HepG2 (cell line): ENCODE measurements around the gene KCTD19. TPM values are rescaled to one million over a fixed set of nuclear protein-coding genes. Genes with fewer than 3 reads are reported as not detected.

ENCODE experiments used
- ETV6 ChIP-seq: sonication (generic); formaldehyde crosslinking; conservative IDR thresholded peaks from 2 replicates; pipeline ENCODE4 v1.4.0; 2020; ENCODE audit warnings: missing genetic modification reagents
- FOSL1 ChIP-seq: sonication (generic); formaldehyde crosslinking; IDR thresholded peaks from 2 replicates; pipeline ENCODE4 v1.9.0; 2021; ENCODE audit warnings: missing genetic modification reagents, borderline replicate concordance
- GABPA ChIP-seq, 2 experiments: IDR thresholded peaks; 2 replicates each; pipeline ENCODE4 v1.6.1; 2011 to 2016; ENCODE audit warnings: low read depth in 2 of 2, low read length in 1 of 2, missing biosample characterization in 1 of 2, missing genetic modification characterization in 1 of 2
- KDM5A ChIP-seq: fragments of 200-600 bp; sonication (generic); IDR thresholded peaks from 2 replicates; pipeline ENCODE4 v1.7.0; 2018; ENCODE audit warnings: antibody characterized with exemption, mild to moderate bottlenecking, low read length, borderline replicate concordance
- MAF1 ChIP-seq: sonication (generic); formaldehyde crosslinking; IDR thresholded peaks from 2 replicates; pipeline ENCODE4 v1.5.0; 2020; ENCODE audit warnings: missing genetic modification reagents, borderline replicate concordance
- MAFF ChIP-seq: IDR thresholded peaks from 2 replicates; pipeline ENCODE4 v1.6.1; 2011; ENCODE audit warnings: low read depth, low read length, improper control_type of control experiment
- MEIS1 ChIP-seq: sonication (generic); formaldehyde crosslinking; IDR thresholded peaks from 2 replicates; pipeline ENCODE4 v1.9.0; 2021; ENCODE audit warnings: mild to moderate bottlenecking, missing genetic modification reagents, moderate library complexity, borderline replicate concordance
- NCOA2 ChIP-seq: sonication (generic); formaldehyde crosslinking; IDR thresholded peaks from 2 replicates; pipeline ENCODE4 v1.8.0; 2022; ENCODE audit warnings: inconsistent platforms
- PHB2 ChIP-seq: fragments of 450-650 bp; IDR thresholded peaks from 2 replicates; pipeline ENCODE4 v1.6.1; 2018; ENCODE audit not compliant: partially characterized antibody
- POLR2A ChIP-seq, 2 experiments: IDR thresholded peaks; 2 replicates each; pipeline ENCODE4 v1.6.1; 2011; ENCODE audit warnings: low read depth in 2 of 2, low read length in 2 of 2, mild to moderate bottlenecking in 1 of 2, moderate library complexity in 1 of 2; ENCODE audit not compliant: insufficient read depth in 1 of 2
- SNAI1 ChIP-seq: sonication (generic); formaldehyde crosslinking; IDR thresholded peaks from 2 replicates; pipeline ENCODE4 v1.5.0; 2020; ENCODE audit warnings: mild to moderate bottlenecking, missing genetic modification reagents, borderline replicate concordance
- TARDBP ChIP-seq: sonication (generic); formaldehyde crosslinking; IDR thresholded peaks from 2 replicates; pipeline ENCODE4 v1.8.0; 2022; ENCODE audit warnings: mild to moderate bottlenecking, missing genetic modification reagents
- TBP ChIP-seq: sonication (generic); formaldehyde crosslinking; IDR thresholded peaks from 2 replicates; pipeline ENCODE4 v1.5.0; 2020; ENCODE audit warnings: missing genetic modification reagents
- TRIM24 ChIP-seq: sonication (generic); formaldehyde crosslinking; IDR thresholded peaks from 2 replicates; pipeline ENCODE4 v1.8.0; 2022; ENCODE audit warnings: mild to moderate bottlenecking, missing genetic modification reagents
- YEATS2 ChIP-seq: sonication (generic); formaldehyde crosslinking; IDR thresholded peaks from 2 replicates; pipeline ENCODE4 v1.4.0; 2020; ENCODE audit warnings: missing genetic modification reagents, borderline replicate concordance
- ZNF180 ChIP-seq: sonication (generic); formaldehyde crosslinking; IDR thresholded peaks from 2 replicates; pipeline ENCODE4 v1.4.0; 2020; ENCODE audit warnings: low read depth, missing genetic modification reagents, borderline replicate concordance
- ZNF234 ChIP-seq: sonication (generic); formaldehyde crosslinking; conservative IDR thresholded peaks from 2 replicates; pipeline ENCODE4 v1.5.1; 2020; ENCODE audit warnings: mild to moderate bottlenecking, missing genetic modification reagents
- ZNF598 ChIP-seq: sonication (generic); formaldehyde crosslinking; IDR thresholded peaks from 2 replicates; pipeline ENCODE4 v1.5.1; 2020; ENCODE audit warnings: mild to moderate bottlenecking, missing genetic modification reagents, borderline replicate concordance
- ZNF749 ChIP-seq: sonication (generic); formaldehyde crosslinking; IDR thresholded peaks from 2 replicates; pipeline ENCODE4 v1.8.0; 2022; ENCODE audit warnings: mild to moderate bottlenecking, missing genetic modification reagents, moderate library complexity, borderline replicate concordance
- ZNF839 ChIP-seq: sonication (generic); formaldehyde crosslinking; IDR thresholded peaks from 2 replicates; pipeline ENCODE4 v1.4.0; 2020; ENCODE audit warnings: missing genetic modification reagents, mild to moderate bottlenecking, borderline replicate concordance
- ZSCAN30 ChIP-seq: sonication (generic); formaldehyde crosslinking; IDR thresholded peaks from 2 replicates; pipeline ENCODE4 v1.5.0; 2020; ENCODE audit warnings: mild to moderate bottlenecking, missing genetic modification reagents
- polyA plus RNA-seq, 8 experiments: library from polyadenylated mRNA; depleted of rRNA in 3 of 8; stranded (reverse) in 7 of 8; unstranded in 1 of 8; fragments of >200 nt; fragmentation: Illumina TruSeq in 4 of 8; extraction: Trizol in 4 of 8; gene quantifications; 2 replicates each; pipeline versions ENCODE4 v1.2.1 to v1.2.3, GENCODE V29; 2011 to 2016; ENCODE audit warnings: low read depth in 4 of 8, missing spikeins in 1 of 8, mixed read lengths in 1 of 8; ENCODE audit not compliant: insufficient read depth in 1 of 8
- total RNA-seq, 5 experiments: library from RNA; depleted of rRNA; stranded (reverse); fragments of >200 nt; fragmentation: Illumina TruSeq; extraction: Trizol; gene quantifications; 2 replicates each; pipeline ENCODE4 v1.2.3, GENCODE V29; 2016; ENCODE audit warnings: low read depth in 1 of 5
- TF ChIP-seq, protein P1 (sequence below): sonication (generic); formaldehyde crosslinking; IDR thresholded peaks from 2 replicates; pipeline ENCODE4 v1.5.1; 2020; ENCODE audit warnings: missing genetic modification reagents, mild to moderate bottlenecking, borderline replicate concordance
- TF ChIP-seq, protein P2 (sequence below): sonication (generic); formaldehyde crosslinking; conservative IDR thresholded peaks from 2 replicates; pipeline ENCODE4 v1.8.0; 2022; ENCODE audit warnings: mild to moderate bottlenecking, moderate library complexity, missing genetic modification reagents
- TF ChIP-seq, protein P3 (sequence below): sonication (generic); formaldehyde crosslinking; IDR thresholded peaks from 2 replicates; pipeline ENCODE4 v1.4.0; 2020; ENCODE audit warnings: missing genetic modification reagents
- TF ChIP-seq, protein P4 (sequence below): sonication (generic); formaldehyde crosslinking; conservative IDR thresholded peaks from 2 replicates; pipeline ENCODE4 v1.4.0; 2020; ENCODE audit warnings: missing genetic modification reagents

KCTD19 gene
- total and polyA plus RNA-seq, 2 of the 13 experiments (the other 11 are each of a cell fraction or from before 2014, with no cell fraction given), result not detected

DNA sequence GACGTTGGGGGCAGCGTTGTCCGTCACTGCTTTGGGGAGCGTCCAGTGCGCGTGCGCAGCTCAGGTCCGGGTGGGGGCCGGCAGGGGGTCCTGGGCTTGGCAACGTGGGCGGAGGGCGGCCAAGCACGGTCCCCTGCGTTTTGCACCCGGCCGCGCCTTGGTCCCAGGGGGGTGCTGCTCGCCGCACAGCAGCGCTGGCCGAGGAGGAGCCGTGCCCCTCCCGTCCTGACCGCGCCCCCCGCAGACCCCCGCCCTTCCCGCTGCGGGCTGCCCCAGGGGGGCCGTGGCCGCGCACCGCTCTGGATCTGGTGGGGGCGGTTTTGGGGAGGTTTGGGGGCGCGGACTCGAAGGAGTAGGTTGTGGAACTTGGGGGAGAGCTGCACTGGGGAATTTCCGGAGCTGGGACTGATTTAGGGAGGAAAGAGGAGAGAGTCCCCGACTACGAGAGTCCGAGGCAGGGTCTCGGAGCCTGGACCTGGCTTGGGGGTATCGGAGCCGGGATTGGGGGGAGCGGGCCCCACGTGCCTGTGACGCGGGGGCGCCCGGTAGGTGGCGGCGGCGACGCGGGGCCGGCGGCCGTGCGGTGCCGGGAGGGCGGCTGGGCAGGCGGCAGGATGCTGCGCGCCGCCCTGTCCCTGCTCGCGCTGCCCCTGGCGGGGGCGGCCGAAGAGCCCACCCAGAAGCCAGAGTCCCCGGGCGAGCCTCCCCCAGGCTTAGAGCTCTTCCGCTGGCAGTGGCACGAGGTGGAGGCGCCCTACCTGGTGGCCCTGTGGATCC lies 78.0 kb downstream of the KCTD19 start, which contains the start of gene SLC9A5 (continued):
- 0 out of 2 replicates have a peak, but pooled peaks have one; percentile 15 for TF ChIP-seq TRIM24 (CRISPR knock-in tag)
- TF ChIP-seq ZNF180, result no peak
- no peak for TF ChIP-seq FOSL1 (CRISPR knock-in tag)
- TF ChIP-seq, protein P1, sequence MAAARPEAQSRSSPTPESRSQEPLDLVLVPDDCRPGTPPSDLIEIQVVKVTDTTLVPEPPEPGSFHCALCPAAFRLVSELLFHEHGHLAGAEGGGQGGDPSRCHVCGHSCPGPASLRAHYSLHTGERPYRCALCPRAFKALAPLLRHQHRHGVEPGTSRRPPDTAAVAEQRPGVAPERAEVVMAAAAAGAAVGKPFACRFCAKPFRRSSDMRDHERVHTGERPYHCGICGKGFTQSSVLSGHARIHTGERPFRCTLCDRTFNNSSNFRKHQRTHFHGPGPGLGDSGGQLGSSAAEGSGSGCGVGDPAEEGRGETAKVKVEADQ, result peak; percentile 56; the same call in 1 of the 2 replicates
- TF ChIP-seq MAFF, result no peak
- 0 out of 2 replicates have a peak, but pooled peaks have one; percentile 33 for TF ChIP-seq YEATS2 (CRISPR knock-in tag)
- TF ChIP-seq GABPA (IDR thresholded peaks at IDR 0.05; ENCODE audit: low read depth, low read length), result no peak
- no peak for TF ChIP-seq GABPA (CRISPR knock-in tag; IDR thresholded peaks at IDR 0.05; ENCODE audit: low read depth)
- no peak for TF ChIP-seq ZNF234 (CRISPR knock-in tag)
- TF ChIP-seq, protein P2, sequence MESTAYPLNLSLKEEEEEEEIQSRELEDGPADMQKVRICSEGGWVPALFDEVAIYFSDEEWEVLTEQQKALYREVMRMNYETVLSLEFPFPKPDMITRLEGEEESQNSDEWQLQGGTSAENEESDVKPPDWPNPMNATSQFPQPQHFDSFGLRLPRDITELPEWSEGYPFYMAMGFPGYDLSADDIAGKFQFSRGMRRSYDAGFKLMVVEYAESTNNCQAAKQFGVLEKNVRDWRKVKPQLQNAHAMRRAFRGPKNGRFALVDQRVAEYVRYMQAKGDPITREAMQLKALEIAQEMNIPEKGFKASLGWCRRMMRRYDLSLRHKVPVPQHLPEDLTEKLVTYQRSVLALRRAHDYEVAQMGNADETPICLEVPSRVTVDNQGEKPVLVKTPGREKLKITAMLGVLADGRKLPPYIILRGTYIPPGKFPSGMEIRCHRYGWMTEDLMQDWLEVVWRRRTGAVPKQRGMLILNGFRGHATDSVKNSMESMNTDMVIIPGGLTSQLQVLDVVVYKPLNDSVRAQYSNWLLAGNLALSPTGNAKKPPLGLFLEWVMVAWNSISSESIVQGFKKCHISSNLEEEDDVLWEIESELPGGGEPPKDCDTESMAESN (CRISPR knock-in tag), result peak; percentile 42; the same call in 1 of the 2 replicates
- no peak for TF ChIP-seq KDM5A
- TF ChIP-seq POLR2A (IDR thresholded peaks at IDR 0.05; ENCODE audit: insufficient read depth in 1 of 2, low read depth in 2 of 2, low read length in 2 of 2), result no peak
- TF ChIP-seq MAF1, result no peak
- TF ChIP-seq ZNF749 (CRISPR knock-in tag), result no peak
- no peak for TF ChIP-seq ZSCAN30 (CRISPR knock-in tag)
- TF ChIP-seq ETV6 (CRISPR knock-in tag), result 0 out of 2 replicates have a peak, but pooled peaks have one; percentile 39
- no peak for TF ChIP-seq TARDBP (CRISPR knock-in tag)
- no peak for TF ChIP-seq PHB2
- TF ChIP-seq, protein P3, sequence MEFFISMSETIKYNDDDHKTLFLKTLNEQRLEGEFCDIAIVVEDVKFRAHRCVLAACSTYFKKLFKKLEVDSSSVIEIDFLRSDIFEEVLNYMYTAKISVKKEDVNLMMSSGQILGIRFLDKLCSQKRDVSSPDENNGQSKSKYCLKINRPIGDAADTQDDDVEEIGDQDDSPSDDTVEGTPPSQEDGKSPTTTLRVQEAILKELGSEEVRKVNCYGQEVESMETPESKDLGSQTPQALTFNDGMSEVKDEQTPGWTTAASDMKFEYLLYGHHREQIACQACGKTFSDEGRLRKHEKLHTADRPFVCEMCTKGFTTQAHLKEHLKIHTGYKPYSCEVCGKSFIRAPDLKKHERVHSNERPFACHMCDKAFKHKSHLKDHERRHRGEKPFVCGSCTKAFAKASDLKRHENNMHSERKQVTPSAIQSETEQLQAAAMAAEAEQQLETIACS (CRISPR knock-in tag), result peak; percentile 47
- no peak for TF ChIP-seq ZNF839 (CRISPR knock-in tag)
- 0 out of 2 replicates have a peak, but pooled peaks have one; percentile 19 for TF ChIP-seq NCOA2 (CRISPR knock-in tag)
- no peak for TF ChIP-seq ZNF598 (CRISPR knock-in tag)
- TF ChIP-seq, protein P4, sequence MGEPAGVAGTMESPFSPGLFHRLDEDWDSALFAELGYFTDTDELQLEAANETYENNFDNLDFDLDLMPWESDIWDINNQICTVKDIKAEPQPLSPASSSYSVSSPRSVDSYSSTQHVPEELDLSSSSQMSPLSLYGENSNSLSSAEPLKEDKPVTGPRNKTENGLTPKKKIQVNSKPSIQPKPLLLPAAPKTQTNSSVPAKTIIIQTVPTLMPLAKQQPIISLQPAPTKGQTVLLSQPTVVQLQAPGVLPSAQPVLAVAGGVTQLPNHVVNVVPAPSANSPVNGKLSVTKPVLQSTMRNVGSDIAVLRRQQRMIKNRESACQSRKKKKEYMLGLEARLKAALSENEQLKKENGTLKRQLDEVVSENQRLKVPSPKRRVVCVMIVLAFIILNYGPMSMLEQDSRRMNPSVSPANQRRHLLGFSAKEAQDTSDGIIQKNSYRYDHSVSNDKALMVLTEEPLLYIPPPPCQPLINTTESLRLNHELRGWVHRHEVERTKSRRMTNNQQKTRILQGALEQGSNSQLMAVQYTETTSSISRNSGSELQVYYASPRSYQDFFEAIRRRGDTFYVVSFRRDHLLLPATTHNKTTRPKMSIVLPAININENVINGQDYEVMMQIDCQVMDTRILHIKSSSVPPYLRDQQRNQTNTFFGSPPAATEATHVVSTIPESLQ (CRISPR knock-in tag), result no peak
- TF ChIP-seq MEIS1 (CRISPR knock-in tag), result no peak
- TF ChIP-seq SNAI1, result no peak
- TF ChIP-seq TBP (CRISPR knock-in tag), result no peak
